Gastrocnemius medialis (tissue), 4 donors: ENCODE results near the gene TRA2A. TPM values are rescaled to one million over a fixed set of nuclear protein-coding genes. Genes with fewer than 3 reads are reported as not detected.

ENCODE experiments used
- ATAC-seq, 2 donors: fragments of 150-250 bp; one replicate each; pipeline ENCODE4 v1.9.1; 2016
- DNase-seq, 2 donors: peaks; one replicate each; pipeline ENCODE4 v3.0.0-alpha.2; 2019
- H3K27ac ChIP-seq, 4 donors: fragments of 200-600 bp; sonication (generic); 1 replicate in 1 of 4; 2 replicates in 3 of 4; pipeline ENCODE4 v1.5.1; 2016 to 2018; ENCODE audit warnings: mild to moderate bottlenecking in 2 of 4, moderate library complexity in 1 of 4
- H3K27me3 ChIP-seq, 3 donors: fragments of 200-600 bp; sonication (generic) in 2 of 3; 1 replicate in 1 of 3; 2 replicates in 2 of 3; pipeline versions ENCODE4 v1.5.1 to v1.6.0; 2016 to 2019; ENCODE audit warnings: mild to moderate bottlenecking in 1 of 3, moderate library complexity in 1 of 3
- H3K36me3 ChIP-seq, 2 donors: fragments of 200-600 bp; sonication (generic) in 1 of 2; one replicate each; pipeline ENCODE4 v1.5.1; 2017 to 2018
- H3K4me1 ChIP-seq, 2 donors: fragments of 200-600 bp; sonication (generic) in 1 of 2; one replicate each; pipeline ENCODE4 v1.5.1; 2016 to 2017; ENCODE audit warnings: mild to moderate bottlenecking in 2 of 2
- H3K4me3 ChIP-seq, 4 donors: fragments of 200-600 bp; sonication (generic) in 3 of 4; 1 replicate in 1 of 4; 2 replicates in 3 of 4; pipeline ENCODE4 v1.5.1; 2016 to 2019; ENCODE audit warnings: mild to moderate bottlenecking in 2 of 4
- H3K9me3 ChIP-seq, 3 donors: fragments of 200-600 bp; sonication (generic) in 2 of 3; 1 replicate in 1 of 3; 2 replicates in 2 of 3; pipeline ENCODE4 v1.5.1; 2016 to 2019
- POLR2A ChIP-seq, 2 donors: fragments of 450-650 bp; IDR thresholded peaks; one replicate each; pipeline ENCODE4 v1.6.1; 2017; ENCODE audit warnings: antibody characterized with exemption in 2 of 2, mild to moderate bottlenecking in 2 of 2, moderate library complexity in 2 of 2
- in situ Hi-C, 4 donors: fragments of 200-750 bp; cut with MboI; loops; one replicate each; pipeline versions ENCODE4 v1.15.0 to v1.8.0; 2017; ENCODE audit warnings: low sequenced_read_pairs in 4 of 4
- intact Hi-C: fragments of 100-400 bp; cut with DNase I; formaldehyde crosslinking; loops from one replicate; pipeline ENCODE4 v1.15.1; 2023; ENCODE audit warnings: low total_unique reads
- total RNA-seq, 4 donors: library from RNA; depleted of rRNA; stranded (reverse); fragments of >200 nt; gene quantifications; one replicate each; pipeline versions ENCODE4 v1.1.0 to v1.2.3, GENCODE V29; 2016
- TF ChIP-seq, protein P1 (sequence below), 5 experiments: fragments of 450-650 bp in 3 of 5; fragments of 200-600 bp in 2 of 5; sonication (generic) in 2 of 5; IDR thresholded peaks in 4 of 5; conservative IDR thresholded peaks in 1 of 5; 1 replicate in 4 of 5; 2 replicates in 1 of 5; pipeline ENCODE4 v1.5.1; 2016 to 2019; ENCODE audit warnings: antibody characterized with exemption in 5 of 5, mild to moderate bottlenecking in 3 of 5, moderate library complexity in 3 of 5

Gene TRA2A
- total RNA-seq, 4 donors from 2014 or later, result 4.8 to 6.4 (median 5.7) TPM

DNA sequence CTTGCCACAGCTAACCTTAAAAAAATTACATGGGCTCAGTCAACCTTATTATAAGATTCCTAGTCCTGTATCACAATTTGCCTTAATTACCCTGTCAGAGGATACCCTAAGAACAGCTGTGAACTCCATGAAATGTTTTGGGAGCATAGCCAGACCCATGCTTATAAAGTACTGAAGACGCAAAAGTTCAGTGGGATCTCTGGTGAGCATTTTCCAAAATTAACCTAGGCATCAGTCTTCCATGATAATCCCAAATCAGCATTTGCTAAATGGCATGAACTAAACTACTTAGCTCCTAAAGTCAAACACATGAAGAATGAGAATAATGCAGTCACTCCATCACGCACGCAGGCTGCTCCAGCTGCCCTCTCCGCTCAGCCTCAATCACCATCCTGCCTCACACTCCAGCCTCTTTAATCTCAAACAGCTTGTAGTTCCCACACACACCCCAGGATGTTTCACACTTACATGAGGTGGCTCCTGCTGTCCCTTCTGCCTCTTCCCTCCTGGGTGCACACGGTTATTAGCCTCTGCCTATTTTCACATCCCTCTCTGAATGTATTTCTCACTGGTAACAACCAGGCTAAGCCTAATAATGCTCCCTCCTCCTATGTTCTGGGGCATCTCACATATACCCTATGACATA lies 76.8 kb downstream of the TRA2A start:
- H3K4me1 ChIP-seq, result no peaks in the 10 kb centered on the region
- no peaks in the 10 kb centered on the region for H3K9me3 ChIP-seq
- no peak overlapping the region for H3K4me3 ChIP-seq
- H3K27ac ChIP-seq, result no peak overlapping the region
- in situ Hi-C loops, result loop anchor here in 1 of 4 donors (10.0 kb wide), 1 partner anchor 190 kb away; no protein-coding TSS in a partner anchor
- no peak for ATAC-seq
- intact Hi-C loops, result no loop called here
- no peak for DNase-seq
- H3K27me3 ChIP-seq, result peaks cover 13 to 22% (median 16%) of the 10 kb centered on the region in 3 donors
- no peaks in the 10 kb centered on the region for H3K36me3 ChIP-seq
- TF ChIP-seq, protein P1, sequence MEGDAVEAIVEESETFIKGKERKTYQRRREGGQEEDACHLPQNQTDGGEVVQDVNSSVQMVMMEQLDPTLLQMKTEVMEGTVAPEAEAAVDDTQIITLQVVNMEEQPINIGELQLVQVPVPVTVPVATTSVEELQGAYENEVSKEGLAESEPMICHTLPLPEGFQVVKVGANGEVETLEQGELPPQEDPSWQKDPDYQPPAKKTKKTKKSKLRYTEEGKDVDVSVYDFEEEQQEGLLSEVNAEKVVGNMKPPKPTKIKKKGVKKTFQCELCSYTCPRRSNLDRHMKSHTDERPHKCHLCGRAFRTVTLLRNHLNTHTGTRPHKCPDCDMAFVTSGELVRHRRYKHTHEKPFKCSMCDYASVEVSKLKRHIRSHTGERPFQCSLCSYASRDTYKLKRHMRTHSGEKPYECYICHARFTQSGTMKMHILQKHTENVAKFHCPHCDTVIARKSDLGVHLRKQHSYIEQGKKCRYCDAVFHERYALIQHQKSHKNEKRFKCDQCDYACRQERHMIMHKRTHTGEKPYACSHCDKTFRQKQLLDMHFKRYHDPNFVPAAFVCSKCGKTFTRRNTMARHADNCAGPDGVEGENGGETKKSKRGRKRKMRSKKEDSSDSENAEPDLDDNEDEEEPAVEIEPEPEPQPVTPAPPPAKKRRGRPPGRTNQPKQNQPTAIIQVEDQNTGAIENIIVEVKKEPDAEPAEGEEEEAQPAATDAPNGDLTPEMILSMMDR (IDR thresholded peaks at IDR 0.05 in 4 of 5, conservative IDR thresholded peaks at IDR 0.05 in 1 of 5), result no peak
- no peak for TF ChIP-seq POLR2A (IDR thresholded peaks at IDR 0.05)

Other genes with a start within 250 kb of the TRA2A start
- 100 to 1,000 TPM in 3 of 4 donors, 10 to 100 TPM in 1; 83.8 to 112 (median 109) TPM for gene MALSU1, start 232.6 kb downstream of the TRA2A start, total RNA-seq
- under 1 TPM in 1 of 4 donors, not detected in 3; 0.51 TPM for gene IGF2BP3, start 61.5 kb downstream of the TRA2A start, total RNA-seq
- 10 to 100 TPM; 12.0 to 23.1 (median 20.2) TPM for gene CCDC126, start 65.4 kb upstream of the TRA2A start, total RNA-seq
- 1 to 10 TPM; 2.2 to 3.8 (median 2.5) TPM for gene FAM221A, start 148.2 kb upstream of the TRA2A start, total RNA-seq
- under 1 TPM in 1 of 4 donors, not detected in 3; 0.10 TPM for gene STK31, start 178.2 kb upstream of the TRA2A start, total RNA-seq